GM13976 (cell line): ENCODE results near the gene SYT15.
A peak's percentile ranks its signal among the peaks of the same experiment; 100 is the strongest.

ENCODE experiments used
- DNase-seq: peaks from one replicate; pipeline ENCODE4 v3.0.0; 2012; ENCODE audit warnings: low spot score
- in situ Hi-C: fragments of 300-500 bp; cut with MboI; formaldehyde crosslinking; loops from one replicate; pipeline ENCODE4 v1.12.0; 2022; ENCODE audit warnings: low sequenced_read_pairs, mixed read lengths, inconsistent platforms; ENCODE audit not compliant: unreplicated experiment
- TF ChIP-seq, protein P1 (sequence below): IDR thresholded peaks from 2 replicates; pipeline ENCODE4 v1.5.1; 2012; ENCODE audit warnings: borderline replicate concordance, mild to moderate bottlenecking; ENCODE audit not compliant: insufficient read depth; ENCODE audit errors: extremely low read depth, missing control alignments, control extremely low read depth

The SYT15 gene

DNA sequence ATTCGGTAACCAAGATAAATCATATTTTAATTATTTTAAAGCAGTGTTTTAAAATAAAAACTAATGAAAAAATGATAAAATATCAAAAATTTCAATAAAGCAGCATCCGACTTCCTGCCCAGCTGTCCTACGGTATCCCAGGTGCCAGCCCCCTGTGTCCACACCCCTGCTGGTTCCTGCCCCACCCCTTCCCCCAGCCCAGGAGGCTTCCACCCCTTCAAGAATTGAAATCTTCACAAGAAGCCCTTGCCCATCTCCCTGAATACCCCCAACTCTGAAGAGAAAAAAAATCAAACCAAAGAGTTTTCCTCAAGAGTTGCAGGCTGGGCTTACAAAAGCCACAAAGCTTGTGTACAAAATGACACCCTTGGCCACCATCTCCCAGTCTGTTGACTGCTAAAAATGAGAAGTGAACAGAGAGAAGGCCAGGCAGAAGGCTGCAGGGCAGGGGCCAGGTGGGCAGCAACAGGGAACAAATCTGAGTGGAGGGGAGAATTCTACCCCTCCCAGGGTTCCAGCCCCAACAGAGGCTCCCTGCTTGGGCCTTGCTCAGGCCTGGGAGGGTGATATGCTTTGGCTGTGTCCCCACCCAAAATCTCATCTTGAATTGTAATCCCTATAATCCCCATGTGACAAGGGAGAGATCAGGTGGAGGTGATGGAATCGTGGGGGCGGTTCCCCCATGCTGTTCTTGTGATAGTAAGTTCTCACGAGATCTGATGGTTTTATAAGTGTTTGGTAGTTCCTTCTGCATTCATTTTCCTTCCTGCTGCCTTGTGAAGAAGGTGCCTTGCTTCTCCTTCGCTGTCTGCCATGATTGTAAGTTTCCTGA, 37.0 kb upstream of the SYT15 start:
- DNase-seq: no peak
- TF ChIP-seq, protein P1, sequence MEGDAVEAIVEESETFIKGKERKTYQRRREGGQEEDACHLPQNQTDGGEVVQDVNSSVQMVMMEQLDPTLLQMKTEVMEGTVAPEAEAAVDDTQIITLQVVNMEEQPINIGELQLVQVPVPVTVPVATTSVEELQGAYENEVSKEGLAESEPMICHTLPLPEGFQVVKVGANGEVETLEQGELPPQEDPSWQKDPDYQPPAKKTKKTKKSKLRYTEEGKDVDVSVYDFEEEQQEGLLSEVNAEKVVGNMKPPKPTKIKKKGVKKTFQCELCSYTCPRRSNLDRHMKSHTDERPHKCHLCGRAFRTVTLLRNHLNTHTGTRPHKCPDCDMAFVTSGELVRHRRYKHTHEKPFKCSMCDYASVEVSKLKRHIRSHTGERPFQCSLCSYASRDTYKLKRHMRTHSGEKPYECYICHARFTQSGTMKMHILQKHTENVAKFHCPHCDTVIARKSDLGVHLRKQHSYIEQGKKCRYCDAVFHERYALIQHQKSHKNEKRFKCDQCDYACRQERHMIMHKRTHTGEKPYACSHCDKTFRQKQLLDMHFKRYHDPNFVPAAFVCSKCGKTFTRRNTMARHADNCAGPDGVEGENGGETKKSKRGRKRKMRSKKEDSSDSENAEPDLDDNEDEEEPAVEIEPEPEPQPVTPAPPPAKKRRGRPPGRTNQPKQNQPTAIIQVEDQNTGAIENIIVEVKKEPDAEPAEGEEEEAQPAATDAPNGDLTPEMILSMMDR: no peak
- in situ Hi-C loops: no loop called here

DNA sequence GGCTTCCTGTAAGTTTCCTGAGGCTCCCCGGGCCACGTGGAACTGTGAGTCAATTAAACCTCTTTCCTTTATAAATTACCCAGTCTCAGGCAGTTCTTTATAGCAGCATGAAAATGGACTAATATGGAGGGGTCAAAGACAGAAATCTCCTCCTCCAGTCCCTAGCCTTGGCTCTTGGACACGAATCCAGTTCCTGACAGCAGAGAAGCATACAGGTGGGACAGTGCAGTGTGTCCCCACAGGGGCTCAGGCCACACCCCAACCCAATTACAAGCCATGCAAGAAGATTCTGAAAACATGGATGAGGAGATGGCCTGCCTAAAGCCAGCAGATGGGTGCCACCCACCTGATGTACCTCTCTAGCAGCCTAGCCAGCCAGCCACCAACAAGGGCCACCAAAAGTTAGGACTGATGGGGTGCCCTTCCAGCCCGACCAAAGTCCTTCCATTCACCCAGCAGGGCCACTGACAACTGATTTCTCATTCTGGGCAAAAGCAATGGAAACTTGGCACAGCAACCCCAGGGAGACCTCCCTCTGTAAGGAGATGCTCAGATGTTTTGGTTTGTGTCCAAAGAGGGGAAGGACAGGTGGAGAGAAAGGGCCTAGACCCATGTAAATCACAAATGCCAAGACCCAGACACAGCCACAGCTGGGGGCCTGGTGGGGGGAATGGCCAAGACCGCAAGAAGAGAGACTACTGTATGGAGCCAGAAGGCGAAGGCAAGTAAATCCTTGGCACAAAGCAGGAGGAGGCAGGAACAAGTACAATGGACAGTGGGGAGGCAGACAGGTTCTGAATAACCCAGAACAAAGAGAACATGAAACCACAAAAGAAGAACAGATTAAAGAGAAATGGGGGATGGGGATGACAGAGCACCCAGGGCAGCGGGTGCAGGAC, 36.1 kb upstream of the SYT15 start:
- no peak for DNase-seq
- in situ Hi-C loops: no loop called here
- TF ChIP-seq, protein P1: no peak

DNA sequence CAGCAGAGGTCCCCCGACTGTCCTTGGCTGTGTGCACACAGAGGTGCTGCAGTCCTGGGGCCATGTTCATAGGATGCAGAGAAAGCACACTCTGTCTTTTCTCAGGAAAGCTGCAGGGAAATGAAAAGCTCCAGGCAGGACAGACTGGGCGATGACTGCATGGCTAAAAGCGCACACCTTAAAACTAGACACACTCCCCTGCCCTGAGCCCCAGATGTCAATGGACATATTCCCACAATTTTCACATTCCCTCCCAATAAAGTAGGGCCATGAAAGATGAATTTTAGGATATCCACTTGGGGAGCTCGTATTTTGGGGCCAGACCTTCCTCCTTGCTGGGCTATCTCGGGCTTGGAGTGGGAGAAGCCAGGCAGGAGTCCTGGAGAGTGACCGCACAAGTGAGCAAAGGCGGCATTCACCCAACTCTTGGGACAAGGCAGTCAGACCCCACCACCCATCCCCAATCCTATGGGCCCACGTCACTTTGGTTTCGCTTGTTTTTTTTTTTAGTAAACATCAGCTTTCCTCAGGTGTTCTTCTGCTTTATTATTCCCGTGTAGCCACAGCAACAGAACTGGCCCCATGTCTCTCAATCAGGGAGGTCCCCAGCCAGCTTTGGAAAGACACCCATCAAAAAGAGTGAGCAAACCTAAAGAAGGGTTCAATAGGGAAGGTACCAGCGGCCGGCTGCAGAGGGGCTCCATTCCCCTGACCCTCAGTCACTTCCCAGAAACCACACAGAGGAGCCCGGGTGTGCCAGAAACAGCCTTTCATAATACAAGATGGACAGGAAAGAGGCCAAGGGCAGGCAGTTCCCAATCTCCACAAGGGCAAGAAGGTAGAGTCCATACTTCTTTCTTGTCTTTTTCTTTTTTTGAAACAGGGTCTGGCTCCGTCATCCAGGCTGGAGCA, 35.2 kb upstream of the SYT15 start:
- in situ Hi-C loops: no loop called here
- DNase-seq: no peak
- TF ChIP-seq, protein P1: no peak

DNA sequence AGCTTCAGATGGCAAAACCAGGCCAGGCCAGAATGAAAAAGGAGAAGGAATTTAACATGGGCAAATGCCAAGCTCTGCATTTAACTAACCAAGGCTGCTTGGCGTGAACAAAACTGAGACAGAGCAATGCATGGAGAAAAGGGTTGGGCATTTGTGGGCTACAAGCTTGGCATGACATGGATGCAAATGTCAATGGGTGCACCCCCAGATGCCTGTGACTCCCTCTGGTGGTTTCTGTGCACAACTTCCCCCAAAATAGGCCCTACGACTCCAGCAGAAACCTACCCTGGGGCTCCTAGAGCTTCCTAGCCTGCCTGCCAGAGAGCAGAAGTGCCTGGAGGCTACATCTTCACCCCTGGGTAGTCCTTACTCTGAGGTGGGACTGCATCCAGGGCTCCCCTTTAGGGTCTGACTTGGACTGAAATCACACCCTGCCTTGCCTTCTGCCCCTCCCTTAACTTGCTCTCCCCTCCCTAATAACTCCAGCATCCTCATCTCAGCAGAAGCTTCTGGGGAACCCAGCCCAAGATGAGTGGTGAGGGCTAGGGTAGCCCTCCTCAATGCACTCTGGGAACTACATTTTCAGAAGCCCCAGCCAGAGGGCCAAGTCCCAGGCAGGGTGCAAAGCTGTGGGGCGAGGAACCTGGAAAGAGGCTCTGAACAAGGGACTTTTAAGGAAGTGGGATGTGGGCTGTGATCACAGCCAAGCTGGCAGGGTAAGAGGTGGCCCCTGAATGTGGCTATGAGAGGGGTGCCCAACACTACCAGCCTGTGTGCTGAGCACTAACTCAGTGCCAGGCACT, 33.7 kb upstream of the SYT15 start:
- TF ChIP-seq, protein P1: no peak
- peak; percentile 64 for DNase-seq
- in situ Hi-C loops: no loop called here

DNA sequence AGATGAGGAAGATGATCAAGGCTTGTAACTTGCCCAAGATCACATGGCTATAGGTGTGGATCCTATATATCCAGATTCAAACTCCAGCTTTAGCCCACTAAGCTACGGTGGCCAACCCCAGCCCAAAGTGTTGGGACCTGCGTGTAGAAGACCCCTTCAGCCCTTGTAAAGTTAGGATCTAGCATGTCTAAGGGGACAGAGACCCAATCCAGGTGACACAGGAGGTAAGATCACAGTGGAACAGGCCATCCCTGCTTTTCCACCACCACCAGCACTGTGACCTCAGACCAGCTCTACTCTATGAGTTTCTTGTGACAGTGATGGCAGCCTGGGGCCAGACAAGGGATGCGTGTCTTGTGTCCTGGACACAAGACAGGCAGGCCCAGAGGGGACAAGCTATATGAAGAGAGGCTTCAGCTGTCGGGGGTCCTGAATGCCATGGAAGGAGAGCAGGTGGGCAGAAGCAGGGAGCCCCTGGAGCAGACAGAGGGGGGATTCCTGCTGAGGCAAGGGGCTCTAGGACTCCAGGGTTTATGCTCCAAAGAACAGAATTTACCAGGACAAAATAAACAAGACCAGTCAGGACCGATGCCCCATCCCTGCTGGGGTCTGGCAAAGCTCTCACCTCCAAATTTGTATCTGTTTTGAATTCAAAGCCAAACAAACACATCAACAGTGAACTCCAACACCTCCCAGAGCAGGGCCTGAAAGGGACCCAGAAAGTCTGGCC, 32.9 kb upstream of the SYT15 start:
- no peak for DNase-seq
- TF ChIP-seq, protein P1: no peak
- in situ Hi-C loops: no loop called here
